Measurements from ENCODE around the gene TSPAN14. TPM values are rescaled to one million over a fixed set of nuclear protein-coding genes. Genes with fewer than 3 reads are reported as not detected.

Gene TSPAN14
- total RNA-seq, 1 experiment from 2014 or later, result not detected

DNA sequence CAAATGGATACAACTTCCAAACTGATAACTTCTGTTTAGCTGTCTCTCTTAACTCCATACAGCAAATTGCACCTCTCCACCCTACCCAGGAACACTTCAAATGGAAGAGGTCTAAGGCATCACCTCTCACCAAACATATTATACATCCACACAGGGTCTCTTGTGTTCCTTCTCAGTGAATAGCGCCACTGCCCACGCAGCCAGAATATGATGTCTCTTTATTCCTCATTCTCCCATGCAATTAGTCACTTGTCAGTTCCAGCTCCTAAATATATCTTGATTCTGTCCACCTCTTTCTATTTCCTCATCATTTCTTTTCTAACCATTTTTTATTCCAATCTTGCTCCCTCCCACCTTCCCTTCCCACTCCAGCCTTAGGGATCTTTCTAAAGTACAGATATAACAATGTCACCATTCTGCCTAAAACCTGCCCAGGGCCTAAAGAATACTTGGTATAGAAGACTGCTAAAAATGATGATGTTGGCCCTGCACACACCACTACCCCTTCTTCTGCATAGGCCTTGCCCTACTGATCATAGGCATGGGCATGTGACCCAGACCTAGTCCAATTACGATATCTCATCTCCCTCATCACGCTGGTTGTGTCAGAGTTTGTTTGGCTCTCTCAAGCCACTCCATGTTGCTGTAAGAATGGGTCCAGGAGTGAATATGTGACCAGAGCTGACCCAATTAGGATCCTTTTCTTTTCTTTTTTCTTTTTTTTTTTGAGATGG lies 5.7 kb upstream of the TSPAN14 start:
- intact Hi-C loops (cut with micrococcal nuclease), result no loop called here

DNA sequence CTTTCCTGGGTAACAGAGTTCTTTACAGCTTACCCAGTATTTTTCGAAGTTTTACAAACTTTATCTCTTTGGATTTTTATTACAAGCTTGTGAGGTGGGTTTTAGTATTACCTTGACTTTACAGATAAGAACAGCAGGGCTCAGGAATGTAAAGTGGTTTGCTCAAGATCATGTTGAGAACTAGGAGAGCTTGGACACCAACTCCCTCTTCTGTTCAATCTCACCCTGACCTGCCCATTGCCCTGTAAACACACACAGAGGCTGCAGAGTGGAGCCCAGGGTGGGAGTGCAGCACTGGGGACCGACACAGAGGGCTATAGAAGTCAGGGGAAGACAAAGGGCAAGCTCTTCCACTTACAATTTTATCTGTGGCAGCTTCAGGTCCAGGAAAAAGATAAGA lies 4.6 kb upstream of the TSPAN14 start:
- no peak overlapping the region for H3K9ac ChIP-seq (ENCODE audit: low read length)
- H3K9me2 ChIP-seq (replicated peaks; ENCODE audit: low read length), result no peaks in the 10 kb centered on the region
- no peak overlapping the region for H3K27ac ChIP-seq (ENCODE audit: low read length)
- TF ChIP-seq, protein P1, sequence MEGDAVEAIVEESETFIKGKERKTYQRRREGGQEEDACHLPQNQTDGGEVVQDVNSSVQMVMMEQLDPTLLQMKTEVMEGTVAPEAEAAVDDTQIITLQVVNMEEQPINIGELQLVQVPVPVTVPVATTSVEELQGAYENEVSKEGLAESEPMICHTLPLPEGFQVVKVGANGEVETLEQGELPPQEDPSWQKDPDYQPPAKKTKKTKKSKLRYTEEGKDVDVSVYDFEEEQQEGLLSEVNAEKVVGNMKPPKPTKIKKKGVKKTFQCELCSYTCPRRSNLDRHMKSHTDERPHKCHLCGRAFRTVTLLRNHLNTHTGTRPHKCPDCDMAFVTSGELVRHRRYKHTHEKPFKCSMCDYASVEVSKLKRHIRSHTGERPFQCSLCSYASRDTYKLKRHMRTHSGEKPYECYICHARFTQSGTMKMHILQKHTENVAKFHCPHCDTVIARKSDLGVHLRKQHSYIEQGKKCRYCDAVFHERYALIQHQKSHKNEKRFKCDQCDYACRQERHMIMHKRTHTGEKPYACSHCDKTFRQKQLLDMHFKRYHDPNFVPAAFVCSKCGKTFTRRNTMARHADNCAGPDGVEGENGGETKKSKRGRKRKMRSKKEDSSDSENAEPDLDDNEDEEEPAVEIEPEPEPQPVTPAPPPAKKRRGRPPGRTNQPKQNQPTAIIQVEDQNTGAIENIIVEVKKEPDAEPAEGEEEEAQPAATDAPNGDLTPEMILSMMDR (conservative IDR thresholded peaks at IDR 0.05; ENCODE audit: low read depth, low read length), result no peak
- TF ChIP-seq EZH2 (IDR thresholded peaks at IDR 0.05; ENCODE audit: low read length, unreplicated experiment), result no peak
- no peaks in the 10 kb centered on the region for H3K27me3 ChIP-seq (ENCODE audit: low read length)
- CTCF ChIA-PET, result no interaction called here
- intact Hi-C loops (cut with micrococcal nuclease), result no loop called here
- ATAC-seq (no peak), DNase-seq (no peak)
- H3K36me3 ChIP-seq (ENCODE audit: low read depth, low read length), result no peaks in the 10 kb centered on the region
- H2AFZ ChIP-seq (ENCODE audit: low read length), result no peak overlapping the region
- POLR2A ChIA-PET (ENCODE audit: unreplicated experiment), result no interaction called here
- H3K79me2 ChIP-seq (ENCODE audit: low read length), result no peaks in the 10 kb centered on the region
- BruUV-seq (replicated peaks), result no TSS peak
- no peak overlapping the region for H3K4me3 ChIP-seq (ENCODE audit: low read length)
- no peaks in the 10 kb centered on the region for H4K20me1 ChIP-seq (ENCODE audit: low read length)
- H3F3A ChIP-seq (ENCODE audit: low read length, unreplicated experiment), result no peaks in the 10 kb centered on the region
- no peaks in the 10 kb centered on the region for H3K9me3 ChIP-seq (ENCODE audit: low read length)
- H3K4me1 ChIP-seq (ENCODE audit: insufficient read depth, low read length), result no peaks in the 10 kb centered on the region
- H3K4me2 ChIP-seq (ENCODE audit: low read length), result no peak overlapping the region

More for the DNA sequence above, 5.7 kb upstream of the TSPAN14 start:
- no peaks in the 10 kb centered on the region for H3K9me2 ChIP-seq (replicated peaks; ENCODE audit: low read length)
- H3F3A ChIP-seq (ENCODE audit: low read length, unreplicated experiment), result no peaks in the 10 kb centered on the region
- H3K4me1 ChIP-seq (ENCODE audit: insufficient read depth, low read length), result no peaks in the 10 kb centered on the region
- H3K79me2 ChIP-seq (ENCODE audit: low read length), result no peaks in the 10 kb centered on the region
- H3K36me3 ChIP-seq (ENCODE audit: low read depth, low read length), result no peaks in the 10 kb centered on the region
- no peak overlapping the region for H2AFZ ChIP-seq (ENCODE audit: low read length)
- no peak overlapping the region for H3K9ac ChIP-seq (ENCODE audit: low read length)
- no peaks in the 10 kb centered on the region for H3K27me3 ChIP-seq (ENCODE audit: low read length)
- POLR2A ChIA-PET (ENCODE audit: unreplicated experiment), result no interaction called here
- H4K20me1 ChIP-seq (ENCODE audit: low read length), result no peaks in the 10 kb centered on the region
- H3K9me3 ChIP-seq (ENCODE audit: low read length), result no peaks in the 10 kb centered on the region
- BruUV-seq (replicated peaks), result no TSS peak
- CTCF ChIA-PET, result no interaction called here
- H3K4me3 ChIP-seq (ENCODE audit: low read length), result no peak overlapping the region
- no peak overlapping the region for H3K27ac ChIP-seq (ENCODE audit: low read length)
- no peak for ATAC-seq
- H3K4me2 ChIP-seq (ENCODE audit: low read length), result no peak overlapping the region
- no peak for DNase-seq
- TF ChIP-seq EZH2 (IDR thresholded peaks at IDR 0.05; ENCODE audit: low read length, unreplicated experiment) (no peak), EZH2phosphoT487 (IDR thresholded peaks at IDR 0.05; ENCODE audit: borderline replicate concordance, low read length) (no peak)
- TF ChIP-seq, protein P1 (conservative IDR thresholded peaks at IDR 0.05; ENCODE audit: low read depth, low read length), result no peak

DNA sequence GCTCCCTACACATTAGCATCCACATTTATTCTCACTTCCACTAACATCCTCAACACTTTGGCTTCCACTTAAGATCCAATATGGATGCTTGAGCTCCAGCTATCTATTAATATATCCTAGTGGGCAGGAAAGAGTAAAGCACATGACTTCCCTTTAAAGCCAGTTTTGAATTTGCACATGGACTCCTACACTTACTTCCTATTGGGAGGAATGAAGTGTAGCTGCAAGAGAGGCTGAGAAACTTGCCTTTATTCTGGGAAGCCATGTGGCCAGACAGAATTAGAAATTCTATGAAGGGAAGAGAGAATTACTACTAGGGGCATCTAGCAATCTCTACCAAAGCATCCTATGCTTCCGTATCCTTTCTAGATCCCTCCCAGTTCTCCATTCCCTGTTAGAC lies 3.0 kb upstream of the TSPAN14 start:
- TF ChIP-seq, protein P1 (conservative IDR thresholded peaks at IDR 0.05; ENCODE audit: low read depth, low read length), result no peak
- no peak for TF ChIP-seq EZH2 (IDR thresholded peaks at IDR 0.05; ENCODE audit: low read length, unreplicated experiment)
- DNase-seq, result no peak
- H3K4me1 ChIP-seq (ENCODE audit: insufficient read depth, low read length), result no peaks in the 10 kb centered on the region
- H3K27ac ChIP-seq (ENCODE audit: low read length), result no peak overlapping the region
- no peaks in the 10 kb centered on the region for H3K36me3 ChIP-seq (ENCODE audit: low read depth, low read length)
- no peak for ATAC-seq
- no peaks in the 10 kb centered on the region for H3K27me3 ChIP-seq (ENCODE audit: low read length)
- POLR2A ChIA-PET (ENCODE audit: unreplicated experiment), result no interaction called here
- H3F3A ChIP-seq (ENCODE audit: low read length, unreplicated experiment), result no peaks in the 10 kb centered on the region
- CTCF ChIA-PET, result no interaction called here
- intact Hi-C loops (cut with micrococcal nuclease), result no loop called here
- no peaks in the 10 kb centered on the region for H3K79me2 ChIP-seq (ENCODE audit: low read length)
- BruUV-seq (replicated peaks), result no TSS peak
- no peaks in the 10 kb centered on the region for H4K20me1 ChIP-seq (ENCODE audit: low read length)
- H3K4me2 ChIP-seq (ENCODE audit: low read length), result no peak overlapping the region
- no peak overlapping the region for H2AFZ ChIP-seq (ENCODE audit: low read length)
- H3K4me3 ChIP-seq (ENCODE audit: low read length), result no peak overlapping the region
- no peaks in the 10 kb centered on the region for H3K9me3 ChIP-seq (ENCODE audit: low read length)
- no peaks in the 10 kb centered on the region for H3K9me2 ChIP-seq (replicated peaks; ENCODE audit: low read length)
- no peak overlapping the region for H3K9ac ChIP-seq (ENCODE audit: low read length)

Measured in PC-3 (cell line).